ENCODE results near the gene KLHL22. TPM values are rescaled to one million over a fixed set of nuclear protein-coding genes. Genes with fewer than 3 reads are reported as not detected.

KLHL22 gene
- total and polyA plus RNA-seq, 4 donors: 12.1 to 28.3 (median 18.8) TPM

GRCh38 chr22:20525048-20525447 is 29.5 kb upstream of the KLHL22 start:
- no peaks in the 10 kb centered on the region for H3K27me3 ChIP-seq (ENCODE audit: control insufficient read depth in 3 of 3, insufficient read depth in 3 of 3, low read length in 2 of 3)
- 93 to 97% methylated on average over 7 of the region's 7 CpGs for WGBS, 2 donors
- ATAC-seq (ENCODE audit: insufficient read depth, low FRiP score): no peak
- H3K27ac ChIP-seq (ENCODE audit: low read depth in 1 of 2, low read length in 1 of 2): no peak overlapping the region
- no peaks in the 10 kb centered on the region for H3K9me3 ChIP-seq (ENCODE audit: control insufficient read depth in 4 of 4, insufficient read depth in 3 of 4, low read length in 3 of 4)
- peaks cover 0 to 17% (median 5%) of the 10 kb centered on the region in 4 donors for H3K36me3 ChIP-seq (ENCODE audit: control insufficient read depth in 4 of 4, insufficient read depth in 4 of 4, low read length in 4 of 4)
- no peak overlapping the region for H3K4me3 ChIP-seq
- H3K4me1 ChIP-seq (ENCODE audit: control insufficient read depth in 5 of 5, insufficient read depth in 5 of 5, low read length in 5 of 5): peaks cover 4 to 22% (median 13%) of the 10 kb centered on the region in 5 donors
- DNase-seq: no peak
- H3K9ac ChIP-seq (ENCODE audit: insufficient read depth in 1 of 2, low read length in 2 of 2): no peak overlapping the region
- TF ChIP-seq, protein P1, sequence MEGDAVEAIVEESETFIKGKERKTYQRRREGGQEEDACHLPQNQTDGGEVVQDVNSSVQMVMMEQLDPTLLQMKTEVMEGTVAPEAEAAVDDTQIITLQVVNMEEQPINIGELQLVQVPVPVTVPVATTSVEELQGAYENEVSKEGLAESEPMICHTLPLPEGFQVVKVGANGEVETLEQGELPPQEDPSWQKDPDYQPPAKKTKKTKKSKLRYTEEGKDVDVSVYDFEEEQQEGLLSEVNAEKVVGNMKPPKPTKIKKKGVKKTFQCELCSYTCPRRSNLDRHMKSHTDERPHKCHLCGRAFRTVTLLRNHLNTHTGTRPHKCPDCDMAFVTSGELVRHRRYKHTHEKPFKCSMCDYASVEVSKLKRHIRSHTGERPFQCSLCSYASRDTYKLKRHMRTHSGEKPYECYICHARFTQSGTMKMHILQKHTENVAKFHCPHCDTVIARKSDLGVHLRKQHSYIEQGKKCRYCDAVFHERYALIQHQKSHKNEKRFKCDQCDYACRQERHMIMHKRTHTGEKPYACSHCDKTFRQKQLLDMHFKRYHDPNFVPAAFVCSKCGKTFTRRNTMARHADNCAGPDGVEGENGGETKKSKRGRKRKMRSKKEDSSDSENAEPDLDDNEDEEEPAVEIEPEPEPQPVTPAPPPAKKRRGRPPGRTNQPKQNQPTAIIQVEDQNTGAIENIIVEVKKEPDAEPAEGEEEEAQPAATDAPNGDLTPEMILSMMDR (IDR thresholded peaks at IDR 0.05; ENCODE audit: control extremely low read depth, extremely low read depth): no peak

GRCh38 chr22:20524004-20524481 is 28.4 kb upstream of the KLHL22 start:
- Histone ChIP-seq H3K9me3 (ENCODE audit: control insufficient read depth in 4 of 4, insufficient read depth in 3 of 4, low read length in 3 of 4) (no peaks in the 10 kb centered on the region), H3K4me1 (ENCODE audit: control insufficient read depth in 5 of 5, insufficient read depth in 5 of 5, low read length in 5 of 5) (peaks cover 4 to 22% (median 13%) of the 10 kb centered on the region in 5 donors), H3K9ac (ENCODE audit: insufficient read depth in 1 of 2, low read length in 2 of 2) (no peak overlapping the region), H3K27me3 (ENCODE audit: control insufficient read depth in 3 of 3, insufficient read depth in 3 of 3, low read length in 2 of 3) (no peaks in the 10 kb centered on the region), H3K36me3 (ENCODE audit: control insufficient read depth in 4 of 4, insufficient read depth in 4 of 4, low read length in 4 of 4) (peaks cover under 1 to 24% (median 5%) of the 10 kb centered on the region in 4 donors), H3K4me3 (no peak overlapping the region), H3K27ac (ENCODE audit: low read depth in 1 of 2, low read length in 1 of 2) (no peak overlapping the region)
- WGBS, 2 donors: 9 to 13% methylated on average over 1 of the region's 1 CpG
- DNase-seq (no peak), ATAC-seq (ENCODE audit: insufficient read depth, low FRiP score) (no peak)
- TF ChIP-seq, protein P1 (IDR thresholded peaks at IDR 0.05; ENCODE audit: control extremely low read depth, extremely low read depth): no peak

GRCh38 chr22:20523086-20523983 is 27.7 kb upstream of the KLHL22 start:
- H3K27me3 ChIP-seq (ENCODE audit: control insufficient read depth in 3 of 3, insufficient read depth in 3 of 3, low read length in 2 of 3): no peaks in the 10 kb centered on the region
- ATAC-seq (ENCODE audit: insufficient read depth, low FRiP score): no peak
- WGBS, 2 donors: 47 to 48% methylated on average over 7 of the region's 7 CpGs
- no peak overlapping the region for H3K27ac ChIP-seq (ENCODE audit: low read depth in 1 of 2, low read length in 1 of 2)
- no peak overlapping the region for H3K9ac ChIP-seq (ENCODE audit: insufficient read depth in 1 of 2, low read length in 2 of 2)
- TF ChIP-seq, protein P1 (IDR thresholded peaks at IDR 0.05; ENCODE audit: control extremely low read depth, extremely low read depth): no peak
- H3K4me3 ChIP-seq: no peak overlapping the region
- peaks cover 2 to 23% (median 3%) of the 10 kb centered on the region in 4 donors for H3K36me3 ChIP-seq (ENCODE audit: control insufficient read depth in 4 of 4, insufficient read depth in 4 of 4, low read length in 4 of 4)
- peaks cover 4 to 22% (median 13%) of the 10 kb centered on the region in 5 donors for H3K4me1 ChIP-seq (ENCODE audit: control insufficient read depth in 5 of 5, insufficient read depth in 5 of 5, low read length in 5 of 5)
- DNase-seq: no peak
- no peaks in the 10 kb centered on the region for H3K9me3 ChIP-seq (ENCODE audit: control insufficient read depth in 4 of 4, insufficient read depth in 3 of 4, low read length in 3 of 4)

All from lung (tissue), 12 donors.